B cell (primary cell): ENCODE results near the gene TJP3. TPM values are rescaled to one million over a fixed set of nuclear protein-coding genes. Genes with fewer than 3 reads are reported as not detected.

Source experiments
- ATAC-seq: fragments of 200-7000 bp; cut with Tn5 transposase; one replicate; pipeline ENCODE4 v1.10.0; 2021; ENCODE audit warnings: low read depth, mild to moderate bottlenecking, moderate number of reproducible peaks, moderate library complexity
- CTCF ChIA-PET: fragments of 350-600 bp; sonication (Branson Sonifier 250); formaldehyde crosslinking; loops from one replicate; lab custom pipeline; 2021; ENCODE audit warnings: antibody characterized with exemption, inconsistent platforms; lab: Charles Lee
- POLR2A ChIA-PET: fragments of 350-600 bp; sonication (Branson Sonifier 250); formaldehyde crosslinking; loops from one replicate; lab custom pipeline; 2021; ENCODE audit warnings: antibody characterized with exemption; lab: Charles Lee
- DNase-seq: peaks from one replicate; pipeline ENCODE4 v3.0.0; 2013
- H2AFZ ChIP-seq: 2 replicates; pipeline ENCODE4 v1.6.1; 2012; ENCODE audit warnings: mild to moderate bottlenecking, low read depth, low read length; ENCODE audit not compliant: insufficient read depth, poor library complexity, severe bottlenecking
- H3K27ac ChIP-seq, 2 donors: 1 replicate in 1 of 2; 2 replicates in 1 of 2; pipeline ENCODE4 v1.5.1; 2012 to 2013; ENCODE audit warnings: low read length in 2 of 2, mild to moderate bottlenecking in 2 of 2, moderate library complexity in 1 of 2
- H3K27me3 ChIP-seq, 4 experiments: fragments of 200-600 bp in 1 of 4; sonication (generic) in 1 of 4; replicated peaks in 1 of 4; 1 replicate in 2 of 4; 2 replicates in 2 of 4; pipeline versions ENCODE4 v1.6.1 to v1.7.0; 2013 to 2016; ENCODE audit warnings: low read length in 3 of 4, mild to moderate bottlenecking in 2 of 4, mixed read lengths in 1 of 4, moderate library complexity in 1 of 4; ENCODE audit not compliant: insufficient read depth in 4 of 4, control insufficient read depth in 3 of 4; ENCODE audit errors: control extremely low read depth in 1 of 4
- H3K36me3 ChIP-seq, 2 experiments: replicated peaks in 1 of 2; 1 replicate in 1 of 2; 2 replicates in 1 of 2; pipeline versions ENCODE4 v1.6.1 to v1.7.1; 2013; ENCODE audit warnings: low read length in 1 of 2; ENCODE audit not compliant: insufficient read depth in 2 of 2, control insufficient read depth in 1 of 2; ENCODE audit errors: control extremely low read depth in 1 of 2, extremely low read depth in 1 of 2
- H3K4me1 ChIP-seq, 2 donors: fragments of 200-600 bp in 1 of 2; sonication (generic) in 1 of 2; 1 replicate in 1 of 2; 2 replicates in 1 of 2; pipeline versions ENCODE4 v1.5.1 to v1.6.1; 2013 to 2017; ENCODE audit warnings: low read length in 2 of 2; ENCODE audit not compliant: control insufficient read depth in 2 of 2, insufficient read depth in 2 of 2
- H3K4me2 ChIP-seq: replicated peaks from 2 replicates; pipeline ENCODE3; 2012; ENCODE audit warnings: mild to moderate bottlenecking, low read depth, low read length; ENCODE audit not compliant: poor library complexity, severe bottlenecking
- H3K4me3 ChIP-seq, 5 experiments: fragments of 200-600 bp in 1 of 5; sonication (generic) in 1 of 5; 1 replicate in 3 of 5; 2 replicates in 2 of 5; pipeline versions ENCODE4 v1.5.1 to v1.7.0; 2011 to 2016; ENCODE audit warnings: low read length in 4 of 5, mild to moderate bottlenecking in 4 of 5, low read depth in 2 of 5, control low read depth in 1 of 5, moderate library complexity in 1 of 5; ENCODE audit not compliant: insufficient read depth in 1 of 5; ENCODE audit errors: control extremely low read depth in 1 of 5, extremely low read depth in 1 of 5
- H3K79me2 ChIP-seq: fragments of 200-600 bp; sonication (generic); one replicate; pipeline ENCODE4 v1.6.0; 2016; ENCODE audit warnings: low read length; ENCODE audit not compliant: control insufficient read depth, insufficient read depth
- H3K9ac ChIP-seq: fragments of 200-600 bp; sonication (generic); 2 replicates; pipeline ENCODE4 v1.6.1; 2017; ENCODE audit warnings: mild to moderate bottlenecking, low read length, moderate library complexity
- H3K9me3 ChIP-seq, 3 donors: one replicate each; pipeline versions ENCODE4 v1.6.1 to v1.7.1; 2013; ENCODE audit warnings: low read length in 2 of 3; ENCODE audit not compliant: control insufficient read depth in 2 of 3, insufficient read depth in 1 of 3; ENCODE audit errors: control extremely low read depth in 1 of 3
- H4K20me1 ChIP-seq: 2 replicates; pipeline ENCODE4 v1.6.0; 2012; ENCODE audit warnings: mild to moderate bottlenecking, low read length; ENCODE audit not compliant: insufficient read depth, control insufficient read depth, poor library complexity, severe bottlenecking
- H3K27ac Mint-ChIP-seq: one replicate; pipeline ENCODE4 v1.8.0; 2021; ENCODE audit warnings: mixed read lengths
- H3K27me3 Mint-ChIP-seq: one replicate; pipeline ENCODE4 v1.8.0; 2021; ENCODE audit warnings: mixed read lengths
- H3K4me1 Mint-ChIP-seq: one replicate; pipeline ENCODE4 v1.8.0; 2021; ENCODE audit warnings: mixed read lengths
- H3K4me3 Mint-ChIP-seq: one replicate; pipeline ENCODE4 v1.8.0; 2021; ENCODE audit warnings: mixed read lengths
- H3K9me3 Mint-ChIP-seq: one replicate; pipeline ENCODE4 v1.8.0; 2022; ENCODE audit warnings: mixed read lengths; ENCODE audit not compliant: insufficient read depth
- EZH2 ChIP-seq: IDR thresholded peaks from 2 replicates; pipeline ENCODE4 v1.6.1; 2012; ENCODE audit warnings: borderline replicate concordance, low read depth, mild to moderate bottlenecking, moderate library complexity, low read length; ENCODE audit not compliant: insufficient read depth, poor library complexity, severe bottlenecking
- WGBS: methylation state at CpG from one replicate; pipeline ENCODE4 v1.1.5; 2013; ENCODE audit warnings: missing lambda C conversion rate; ENCODE audit not compliant: insufficient coverage; 5-methylcytosine and 5-hydroxymethylcytosine counted together
- intact Hi-C: fragments of 100-400 bp; cut with micrococcal nuclease; formaldehyde crosslinking; loops from one replicate; pipeline ENCODE4 v1.10.0; 2022
- polyA plus RNA-seq: library from polyadenylated mRNA; depleted of rRNA; stranded (reverse); fragments of >200 nt; gene quantifications from 2 replicates; pipeline ENCODE4 v1.2.3, GENCODE V29; 2012
- total RNA-seq, 2 donors: library from RNA; stranded (reverse); fragments of 120-200 nt in 1 of 2; gene quantifications; 1 replicate in 1 of 2; 2 replicates in 1 of 2; pipeline versions ENCODE4 v1.2.3 to v1.2.4, GENCODE V29; 2013 to 2022
- TF ChIP-seq, protein P1 (sequence below): fragments of 200-600 bp; IDR thresholded peaks from one replicate; pipeline ENCODE4 v1.8.0; 2022; ENCODE audit warnings: antibody characterized with exemption, mild to moderate bottlenecking

Gene TJP3
- total and polyA plus RNA-seq, 2 donors (not counting 1 experiment from before 2014, with no cell fraction given) = 2.1 to 2.9 TPM

DNA sequence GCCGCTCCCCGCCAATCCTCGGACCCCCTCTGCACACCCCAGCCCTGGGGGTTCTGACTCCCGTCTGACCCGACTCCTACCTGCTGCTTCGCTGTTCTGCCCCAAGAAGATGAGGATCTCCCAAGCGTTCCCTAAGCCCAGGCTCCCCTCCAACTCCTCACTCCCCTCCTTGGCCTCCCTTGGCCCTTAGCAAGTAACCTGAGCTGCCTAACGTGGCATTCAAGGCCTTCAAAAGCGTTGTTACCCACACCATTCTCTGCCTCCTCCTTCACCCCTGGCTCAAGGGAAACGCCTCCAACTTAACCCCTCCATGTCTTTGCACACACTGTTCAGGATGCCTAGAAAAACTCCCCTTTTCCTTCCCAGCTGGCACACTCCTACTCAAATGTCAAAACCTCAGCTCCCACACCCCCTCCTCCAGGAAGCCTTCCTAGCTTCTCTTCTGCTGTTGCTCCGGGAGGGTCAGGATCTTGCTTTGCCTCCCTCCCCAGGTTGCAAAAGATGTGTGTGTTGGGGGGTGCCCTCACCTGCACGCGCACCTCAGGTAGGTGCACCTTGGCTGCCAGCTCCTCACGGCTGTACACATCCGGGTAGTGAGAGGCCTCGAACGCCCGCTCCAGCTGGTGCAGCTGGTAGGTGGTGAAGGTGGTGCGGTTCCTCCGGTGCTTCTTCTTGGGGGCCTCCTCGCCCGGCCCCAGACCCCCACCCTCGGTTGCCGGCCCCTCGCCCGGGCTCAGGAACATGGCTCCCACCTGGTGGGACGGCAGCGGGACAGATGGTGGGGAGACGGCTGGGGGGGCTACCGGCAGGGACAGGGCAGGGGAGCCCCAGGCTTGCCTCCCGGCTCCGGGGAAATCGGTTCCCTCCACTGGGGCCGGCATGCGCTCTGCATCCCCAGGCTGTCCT lies 63.1 kb downstream of the TJP3 start:
- ChIA-PET POLR2A (no interaction called here), CTCF (interaction anchor here (1.0 kb wide), 1 partner anchor 9 kb away, joined by 3 read pairs; the partner anchor contains the start of gene MRPL54)
- no peak for ATAC-seq
- Histone ChIP-seq H3K9ac (no peak overlapping the region), H3K27ac (no peak overlapping the region), H3K9me3 (no peaks in the 10 kb centered on the region), H2AFZ (no peak overlapping the region), H4K20me1 (peaks cover 33% of the 10 kb centered on the region), H3K4me2 (no peak overlapping the region), H3K4me3 (no peak overlapping the region), H3K4me1 (no peaks in the 10 kb centered on the region), H3K36me3 (peaks cover 0 to 23% of the 10 kb centered on the region in 2 experiments), H3K79me2 (peaks cover 7% of the 10 kb centered on the region), H3K27me3 (no peaks in the 10 kb centered on the region)
- no peak for DNase-seq
- TF ChIP-seq, protein P1, sequence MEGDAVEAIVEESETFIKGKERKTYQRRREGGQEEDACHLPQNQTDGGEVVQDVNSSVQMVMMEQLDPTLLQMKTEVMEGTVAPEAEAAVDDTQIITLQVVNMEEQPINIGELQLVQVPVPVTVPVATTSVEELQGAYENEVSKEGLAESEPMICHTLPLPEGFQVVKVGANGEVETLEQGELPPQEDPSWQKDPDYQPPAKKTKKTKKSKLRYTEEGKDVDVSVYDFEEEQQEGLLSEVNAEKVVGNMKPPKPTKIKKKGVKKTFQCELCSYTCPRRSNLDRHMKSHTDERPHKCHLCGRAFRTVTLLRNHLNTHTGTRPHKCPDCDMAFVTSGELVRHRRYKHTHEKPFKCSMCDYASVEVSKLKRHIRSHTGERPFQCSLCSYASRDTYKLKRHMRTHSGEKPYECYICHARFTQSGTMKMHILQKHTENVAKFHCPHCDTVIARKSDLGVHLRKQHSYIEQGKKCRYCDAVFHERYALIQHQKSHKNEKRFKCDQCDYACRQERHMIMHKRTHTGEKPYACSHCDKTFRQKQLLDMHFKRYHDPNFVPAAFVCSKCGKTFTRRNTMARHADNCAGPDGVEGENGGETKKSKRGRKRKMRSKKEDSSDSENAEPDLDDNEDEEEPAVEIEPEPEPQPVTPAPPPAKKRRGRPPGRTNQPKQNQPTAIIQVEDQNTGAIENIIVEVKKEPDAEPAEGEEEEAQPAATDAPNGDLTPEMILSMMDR = no peak
- no peak for TF ChIP-seq EZH2
- H3K9me3 Mint-ChIP-seq = no peaks in the 10 kb centered on the region
- 96% methylated on average over 28 of the region's 35 CpGs for WGBS
- no peaks in the 10 kb centered on the region for H3K27me3 Mint-ChIP-seq
- intact Hi-C loops = no loop called here
- H3K4me3 Mint-ChIP-seq = no peak overlapping the region
- H3K4me1 Mint-ChIP-seq = no peaks in the 10 kb centered on the region
- H3K27ac Mint-ChIP-seq = no peak overlapping the region

DNA sequence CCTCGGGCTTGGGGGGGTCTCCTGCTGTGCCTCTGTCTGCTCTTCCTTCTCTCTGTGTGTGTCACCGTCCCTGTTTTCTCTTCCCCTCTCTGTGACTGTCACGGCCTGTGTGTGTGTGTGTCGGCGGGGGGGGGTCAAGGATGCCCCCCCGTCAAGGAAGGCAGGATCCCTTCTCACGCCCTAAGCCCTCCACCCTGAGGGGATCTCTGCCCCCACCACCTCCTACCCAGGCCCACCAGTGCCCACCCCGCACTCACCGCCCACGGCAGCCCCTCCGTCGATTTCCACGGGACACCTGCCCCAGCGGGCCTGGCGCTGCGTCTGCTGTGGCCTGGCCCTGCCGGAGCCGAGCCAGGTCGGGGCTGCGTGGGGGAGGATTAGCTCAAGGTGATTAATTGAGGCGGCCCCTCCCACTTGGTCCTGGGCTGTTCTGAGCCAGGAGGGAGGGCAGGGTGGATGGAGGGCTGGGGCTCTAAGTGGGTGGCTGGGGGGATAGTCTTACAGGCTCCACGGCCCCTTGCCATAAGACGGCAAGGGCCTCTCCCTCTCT lies 63.8 kb downstream of the TJP3 start, which contains the start of gene RAX2:
RAX2 (minus strand) TSS at position 323 of the 550 bp plus-strand sequence. CDS start 486 bp downstream, outside the sequence.
- H3K36me3 ChIP-seq = peaks cover 0 to 16% of the 10 kb centered on the region in 2 experiments
- H3K9me3 ChIP-seq = no peaks in the 10 kb centered on the region
- H3K4me3 Mint-ChIP-seq = no peak within 1 kb of the TSS
- ChIA-PET CTCF (interaction anchor here (1.0 kb wide), 1 partner anchor 9 kb away, joined by 3 read pairs; the partner anchor contains the start of gene MRPL54), POLR2A (no interaction called here)
- no peak within 1 kb of the TSS for H2AFZ ChIP-seq
- no peaks in the 10 kb centered on the region for H3K27me3 Mint-ChIP-seq
- H3K9ac ChIP-seq = no peak within 1 kb of the TSS
- TF ChIP-seq, protein P1 = no peak
- TF ChIP-seq EZH2 = no peak
- peaks cover 26% of the 10 kb centered on the region for H4K20me1 ChIP-seq
- H3K27ac ChIP-seq = no peak within 1 kb of the TSS
- no peaks in the 10 kb centered on the region for H3K27me3 ChIP-seq
- ATAC-seq (no peak), DNase-seq (no peak)
- WGBS = 85% methylated on average over 15 of the region's 23 CpGs
- H3K9me3 Mint-ChIP-seq = no peaks in the 10 kb centered on the region
- peaks cover under 1% of the 10 kb centered on the region for H3K79me2 ChIP-seq
- intact Hi-C loops = no loop called here
- H3K27ac Mint-ChIP-seq = no peak within 1 kb of the TSS
- H3K4me2 ChIP-seq = no peak within 1 kb of the TSS
- H3K4me1 Mint-ChIP-seq = no peaks in the 10 kb centered on the region
- no peak within 1 kb of the TSS for H3K4me3 ChIP-seq
- H3K4me1 ChIP-seq = no peaks in the 10 kb centered on the region
